Right atrium auricular region (tissue), 2 donors: ENCODE data around the gene AIF1L. TPM values are rescaled to one million over a fixed set of nuclear protein-coding genes. Genes with fewer than 3 reads are reported as not detected.

ENCODE experiments used
- DNase-seq: peaks from one replicate; pipeline ENCODE4 v3.0.0-alpha.2; 2019; ENCODE audit warnings: low spot score
- H3K27ac ChIP-seq, 2 donors: fragments of 200-600 bp; sonication (generic); 1 replicate in 1 of 2; 2 replicates in 1 of 2; pipeline ENCODE4 v1.5.1; 2016 to 2019
- H3K27me3 ChIP-seq, 2 donors: fragments of 200-600 bp; sonication (generic); one replicate each; pipeline versions ENCODE4 v1.5.1 to v1.6.0; 2017 to 2019
- H3K36me3 ChIP-seq: fragments of 200-600 bp; sonication (generic); one replicate; pipeline ENCODE4 v1.5.1; 2016
- H3K4me1 ChIP-seq, 2 donors: fragments of 200-600 bp; sonication (generic); one replicate each; pipeline versions ENCODE4 v1.5.1 to v1.6.0; 2017 to 2019
- H3K4me3 ChIP-seq, 2 donors: fragments of 200-600 bp; sonication (generic); 1 replicate in 1 of 2; 2 replicates in 1 of 2; pipeline ENCODE4 v1.5.1; 2017 to 2019; ENCODE audit warnings: mild to moderate bottlenecking in 1 of 2, moderate library complexity in 1 of 2
- H3K9me3 ChIP-seq, 2 donors: fragments of 200-600 bp; sonication (generic); one replicate each; pipeline ENCODE4 v1.5.1; 2019
- total RNA-seq, 2 donors: library from RNA; depleted of rRNA; stranded (reverse); fragments of >200 nt; gene quantifications; one replicate each; pipeline ENCODE4 v1.1.0, GENCODE V29; 2016
- TF ChIP-seq, protein P1 (sequence below), 2 donors: fragments of 200-600 bp; sonication (generic); IDR thresholded peaks; one replicate each; pipeline ENCODE4 v1.5.1; 2019; ENCODE audit warnings: antibody characterized with exemption in 2 of 2

Gene AIF1L
- total RNA-seq, 2 donors from 2014 or later, result 15.4 to 27.3 TPM

DNA sequence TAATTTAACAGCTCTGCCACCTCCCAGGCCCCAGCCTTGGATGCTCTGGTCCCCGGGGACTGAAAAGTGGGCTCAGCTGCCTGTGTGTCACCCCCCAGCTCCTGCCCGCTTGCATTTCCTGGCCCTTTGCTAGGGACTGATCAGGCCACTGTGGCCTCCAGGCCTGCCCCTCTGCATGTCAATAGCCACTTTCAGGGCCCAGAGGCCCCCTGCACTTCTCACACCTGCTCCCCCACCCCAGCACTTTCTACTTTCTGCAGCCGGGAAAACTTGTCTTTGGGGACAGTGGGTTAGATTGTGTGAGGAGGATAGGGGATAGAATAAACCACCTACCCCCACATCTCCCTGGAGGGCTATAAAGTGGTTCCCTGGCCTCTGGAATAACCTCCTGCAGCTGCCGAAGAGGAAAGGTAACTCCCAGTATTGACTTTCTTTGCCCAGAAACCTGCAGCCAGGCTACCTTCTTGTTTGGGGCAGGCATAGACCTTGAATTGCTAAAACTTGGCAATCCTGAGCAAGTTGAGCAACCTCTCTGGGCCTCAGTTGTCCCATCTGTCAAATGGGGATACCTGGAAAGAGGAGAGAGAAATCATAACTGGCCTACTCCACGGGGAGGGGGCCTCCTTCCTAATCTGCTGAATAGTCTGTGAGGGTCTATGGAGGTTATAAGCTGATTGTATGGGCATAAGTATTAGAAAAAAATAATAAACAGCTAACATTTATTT is 7.8 kb downstream of the AIF1L start:
- Histone ChIP-seq H3K4me3 (no peak overlapping the region), H3K27ac (no peak overlapping the region), H3K4me1 (peaks cover 0 to 54% of the 10 kb centered on the region in 2 donors), H3K27me3 (no peaks in the 10 kb centered on the region), H3K9me3 (no peaks in the 10 kb centered on the region), H3K36me3 (no peaks in the 10 kb centered on the region)
- DNase-seq, result no peak
- TF ChIP-seq, protein P1, sequence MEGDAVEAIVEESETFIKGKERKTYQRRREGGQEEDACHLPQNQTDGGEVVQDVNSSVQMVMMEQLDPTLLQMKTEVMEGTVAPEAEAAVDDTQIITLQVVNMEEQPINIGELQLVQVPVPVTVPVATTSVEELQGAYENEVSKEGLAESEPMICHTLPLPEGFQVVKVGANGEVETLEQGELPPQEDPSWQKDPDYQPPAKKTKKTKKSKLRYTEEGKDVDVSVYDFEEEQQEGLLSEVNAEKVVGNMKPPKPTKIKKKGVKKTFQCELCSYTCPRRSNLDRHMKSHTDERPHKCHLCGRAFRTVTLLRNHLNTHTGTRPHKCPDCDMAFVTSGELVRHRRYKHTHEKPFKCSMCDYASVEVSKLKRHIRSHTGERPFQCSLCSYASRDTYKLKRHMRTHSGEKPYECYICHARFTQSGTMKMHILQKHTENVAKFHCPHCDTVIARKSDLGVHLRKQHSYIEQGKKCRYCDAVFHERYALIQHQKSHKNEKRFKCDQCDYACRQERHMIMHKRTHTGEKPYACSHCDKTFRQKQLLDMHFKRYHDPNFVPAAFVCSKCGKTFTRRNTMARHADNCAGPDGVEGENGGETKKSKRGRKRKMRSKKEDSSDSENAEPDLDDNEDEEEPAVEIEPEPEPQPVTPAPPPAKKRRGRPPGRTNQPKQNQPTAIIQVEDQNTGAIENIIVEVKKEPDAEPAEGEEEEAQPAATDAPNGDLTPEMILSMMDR (IDR thresholded peaks at IDR 0.05), result no peak

DNA sequence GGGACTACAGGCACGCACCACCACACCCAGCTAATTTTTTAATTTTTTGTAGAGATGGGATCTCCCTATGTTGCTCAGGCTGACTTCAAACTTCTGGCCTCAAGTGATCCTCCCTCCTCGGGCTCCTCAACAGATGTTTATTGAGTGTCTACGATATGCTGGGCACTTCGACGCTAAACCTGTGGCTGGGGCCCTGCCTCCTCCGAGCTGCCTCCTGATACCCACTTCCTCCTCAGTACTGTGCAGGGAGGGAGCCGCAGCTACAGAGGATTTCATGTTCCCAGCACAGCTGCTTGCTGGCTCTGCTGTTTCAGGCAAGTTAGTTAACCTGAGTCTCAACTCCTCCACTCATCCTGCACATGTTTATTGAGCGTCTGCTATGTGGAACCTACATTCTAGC is 9.6 kb downstream of the AIF1L start:
- H3K4me1 ChIP-seq, result peaks cover 0 to 39% of the 10 kb centered on the region in 2 donors
- TF ChIP-seq, protein P1 (IDR thresholded peaks at IDR 0.05), result no peak
- no peak overlapping the region for H3K27ac ChIP-seq
- no peak overlapping the region for H3K4me3 ChIP-seq
- H3K27me3 ChIP-seq, result no peaks in the 10 kb centered on the region
- no peaks in the 10 kb centered on the region for H3K36me3 ChIP-seq
- H3K9me3 ChIP-seq, result no peaks in the 10 kb centered on the region
- no peak for DNase-seq

DNA sequence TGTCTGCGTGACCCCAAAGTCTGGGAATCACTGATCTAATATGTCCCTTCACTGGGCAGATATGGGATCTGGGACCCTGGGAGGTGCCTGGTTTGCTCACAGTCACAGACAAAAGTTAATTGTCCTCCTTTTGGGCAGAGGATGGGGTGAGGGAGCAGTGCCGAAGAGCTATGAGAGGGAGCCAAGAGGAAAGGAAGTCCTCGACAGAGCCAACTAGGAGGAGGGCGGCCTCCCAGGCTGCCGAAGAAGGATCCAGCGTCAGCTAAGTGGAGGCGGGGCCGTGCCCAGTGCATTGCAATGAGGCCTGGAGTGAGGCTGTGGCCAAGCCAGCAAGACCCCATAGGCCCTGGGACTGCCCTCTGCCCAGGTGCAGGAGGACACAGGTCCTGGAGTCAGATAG is 11.4 kb downstream of the AIF1L start:
- Histone ChIP-seq H3K4me3 (no peak overlapping the region), H3K27me3 (no peaks in the 10 kb centered on the region), H3K9me3 (no peaks in the 10 kb centered on the region), H3K4me1 (peaks cover 0 to 28% of the 10 kb centered on the region in 2 donors), H3K36me3 (no peaks in the 10 kb centered on the region), H3K27ac (peak overlapping the region in 1 of 2 donors; percentile 16)
- TF ChIP-seq, protein P1 (IDR thresholded peaks at IDR 0.05), result no peak
- DNase-seq, result no peak

DNA sequence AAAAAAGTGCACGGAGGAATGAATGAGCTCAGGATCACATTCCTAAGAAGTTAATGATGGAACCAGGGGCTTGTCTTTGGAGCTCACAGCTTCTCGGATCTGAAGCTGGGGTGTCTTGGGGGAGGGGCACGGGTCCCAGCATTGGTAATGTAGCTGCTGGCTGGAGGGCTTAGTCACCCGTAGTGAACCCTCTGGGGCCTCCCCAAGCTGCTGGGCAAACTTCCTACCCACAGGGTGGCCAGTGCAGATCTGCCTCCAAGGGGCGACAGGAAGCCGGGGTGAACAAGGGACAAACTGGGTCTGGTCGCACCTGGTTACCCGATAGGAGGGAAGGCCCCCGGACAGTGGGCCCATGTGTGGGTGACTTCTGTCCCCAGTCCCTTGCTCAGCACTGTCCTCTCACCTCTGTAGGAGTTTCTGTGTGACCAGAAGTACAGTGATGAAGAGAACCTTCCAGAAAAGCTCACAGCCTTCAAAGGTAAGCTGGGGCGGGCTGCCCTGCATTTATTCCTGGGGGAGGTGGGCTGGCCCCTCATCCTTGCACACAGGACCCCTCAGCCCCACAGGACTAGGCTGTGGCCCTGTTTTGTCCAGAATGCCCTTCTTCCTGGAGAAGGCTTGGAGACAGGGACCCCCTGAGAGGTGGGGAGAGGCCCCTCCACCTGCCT is 15.0 kb downstream of the AIF1L start:
- TF ChIP-seq, protein P1 (IDR thresholded peaks at IDR 0.05), result no peak
- no peaks in the 10 kb centered on the region for H3K27me3 ChIP-seq
- H3K9me3 ChIP-seq, result no peaks in the 10 kb centered on the region
- DNase-seq, result no peak
- no peak overlapping the region for H3K4me3 ChIP-seq
- H3K36me3 ChIP-seq, result no peaks in the 10 kb centered on the region
- no peak overlapping the region for H3K27ac ChIP-seq
- H3K4me1 ChIP-seq, result peaks cover 0 to 22% of the 10 kb centered on the region in 2 donors

DNA sequence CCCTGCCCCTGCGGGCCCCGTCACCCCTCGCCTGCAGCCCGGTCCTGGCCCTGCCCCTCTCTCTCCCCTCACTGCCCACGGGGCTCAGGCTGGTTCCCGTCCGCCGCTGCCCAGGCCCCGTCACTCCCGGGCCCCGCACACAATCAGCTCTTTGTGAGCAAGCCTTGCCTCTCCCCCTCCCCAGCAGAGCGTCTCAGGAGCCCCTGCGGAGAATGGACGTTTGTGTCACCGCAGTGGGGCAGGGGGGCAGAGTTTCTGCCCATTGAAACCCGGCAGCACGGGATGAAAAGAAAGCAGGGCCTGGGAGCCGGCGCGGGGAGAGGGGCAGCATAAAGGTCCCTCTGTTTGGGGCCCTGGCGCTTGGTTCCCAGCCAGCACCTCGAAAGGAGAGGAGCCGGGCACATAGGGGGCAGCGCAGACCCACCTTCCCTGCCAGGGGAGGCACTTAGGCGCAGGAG is 15.6 kb downstream of the AIF1L start:
- Histone ChIP-seq H3K36me3 (no peaks in the 10 kb centered on the region), H3K27me3 (no peaks in the 10 kb centered on the region), H3K4me1 (peaks cover 0 to 17% of the 10 kb centered on the region in 2 donors), H3K27ac (no peak overlapping the region), H3K9me3 (no peaks in the 10 kb centered on the region), H3K4me3 (no peak overlapping the region)
- TF ChIP-seq, protein P1 (IDR thresholded peaks at IDR 0.05), result no peak
- no peak for DNase-seq
